Stimulated activated CD4-positive, alpha-beta T cell treated with anti-CD3 and anti-CD28 coated beads, Interleukin-12 subunit alpha, Interleukin-12 subunit beta, amount 100 ng/mL, for 48 hours (primary cell): ENCODE measurements around the gene DOC2B.
"Not testable (repeated sequence)": the region's sequence is repeated elsewhere in the genome, so short reads cannot be mapped to it uniquely, and the experiment has no call there.

ENCODE experiments used
- DNase-seq, 3 donors: peaks; one replicate each; pipeline ENCODE4 v3.0.0-alpha.2; 2020; ENCODE audit warnings: low read depth in 2 of 3, low spot score in 1 of 3

The DOC2B gene

GRCh38 chr17:193426-193810 is 12.0 kb upstream of the DOC2B start:
- no peak for DNase-seq

DNA sequence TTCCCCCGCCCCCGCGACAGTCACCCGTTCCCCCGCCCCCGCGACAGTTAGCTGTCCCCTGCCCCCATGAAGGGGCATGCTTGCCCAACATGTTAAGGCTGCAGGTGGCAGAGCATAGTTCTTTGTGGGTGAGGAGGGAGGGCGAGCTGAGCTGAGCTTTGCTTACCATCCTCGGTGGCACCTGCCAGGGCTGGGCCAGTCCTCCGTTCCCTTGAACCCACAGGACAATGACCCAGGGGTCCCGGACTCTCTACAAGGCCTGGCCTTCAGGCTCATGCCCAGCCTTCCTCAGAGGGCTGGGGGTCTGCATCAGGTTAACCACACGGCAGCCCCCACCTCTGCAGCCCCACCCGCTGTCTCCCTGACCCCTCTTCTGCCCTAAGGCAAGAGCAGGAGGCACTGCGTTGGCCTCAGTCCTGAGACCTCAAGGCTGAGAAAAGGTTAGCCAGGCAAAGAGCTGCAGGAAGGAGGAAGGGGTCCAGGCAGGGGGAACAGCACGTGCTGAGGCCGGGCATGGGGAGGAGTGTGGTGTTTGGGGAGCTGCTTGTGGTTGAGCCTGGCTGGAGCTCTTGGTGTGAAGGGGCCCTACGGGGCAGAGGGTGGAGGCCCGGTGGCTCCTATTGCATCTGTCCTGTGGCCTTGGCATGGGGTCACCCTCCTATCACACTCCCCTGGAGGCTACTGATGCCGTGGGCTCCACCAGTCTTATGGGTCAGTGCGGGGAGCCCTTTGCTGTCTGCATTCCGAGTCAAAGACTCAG is 11.4 kb upstream of the DOC2B start:
- DNase-seq = no peak

DNA sequence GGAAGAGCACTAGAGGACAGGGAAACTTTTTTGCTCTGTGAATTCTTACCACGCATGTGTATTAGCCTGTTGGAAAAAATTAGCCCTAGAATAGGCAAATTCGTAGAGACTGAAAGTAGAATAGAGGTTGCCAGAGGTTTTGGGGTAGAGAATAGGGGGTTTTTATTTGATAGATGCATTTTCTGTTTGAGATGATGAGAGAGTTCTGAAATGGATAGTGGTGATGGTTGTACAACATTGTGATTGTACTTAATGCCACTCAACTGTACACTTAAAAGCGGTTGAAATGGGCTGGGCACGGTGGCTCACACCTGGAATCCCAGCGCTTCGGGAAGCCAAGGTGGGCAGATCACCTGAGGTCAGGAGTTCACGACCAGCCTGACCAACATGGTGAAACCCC is 8.0 kb upstream of the DOC2B start:
- no peak for DNase-seq

- DNase-seq = no peak
Measured at GRCh38 chr17:187130-187529, 5.7 kb upstream of the DOC2B start.

DNA sequence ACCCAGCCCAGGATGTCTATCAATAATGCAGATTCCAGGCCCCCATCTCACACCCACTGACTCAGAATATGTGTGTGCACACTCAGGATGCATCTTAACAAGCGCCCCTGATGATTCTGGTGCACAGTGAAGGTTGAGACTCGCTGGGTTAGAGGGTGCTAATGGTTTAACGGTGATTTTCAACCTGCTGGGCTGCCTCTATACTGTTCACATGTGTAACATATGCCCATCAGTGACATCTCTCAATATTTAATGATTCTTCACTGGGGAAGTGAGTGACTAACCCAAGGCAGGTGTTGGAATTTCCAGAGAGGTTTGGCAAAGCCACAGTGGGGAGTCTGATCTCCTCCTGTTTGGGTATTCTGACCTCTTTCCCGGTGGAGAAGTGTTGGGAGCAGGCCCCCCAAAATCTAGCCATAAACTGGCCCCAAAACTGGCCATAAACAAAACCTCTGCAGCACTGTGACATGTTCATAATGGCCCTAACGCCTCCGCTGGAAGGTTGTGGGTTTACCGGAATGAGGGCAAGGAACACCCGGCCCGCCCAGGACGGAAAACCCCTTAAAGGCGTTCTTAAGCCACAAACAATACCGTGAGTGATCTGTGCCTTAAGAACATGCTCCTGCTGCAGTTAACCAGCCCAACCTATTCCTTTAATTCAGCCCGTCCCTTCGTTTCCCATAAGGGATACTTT is 4.1 kb upstream of the DOC2B start:
- peak; percentile 7 to 51 (median 27) for DNase-seq

- no peak for DNase-seq
Measured at GRCh38 chr17:183021-183420, 1.6 kb upstream of the DOC2B start.

DNA sequence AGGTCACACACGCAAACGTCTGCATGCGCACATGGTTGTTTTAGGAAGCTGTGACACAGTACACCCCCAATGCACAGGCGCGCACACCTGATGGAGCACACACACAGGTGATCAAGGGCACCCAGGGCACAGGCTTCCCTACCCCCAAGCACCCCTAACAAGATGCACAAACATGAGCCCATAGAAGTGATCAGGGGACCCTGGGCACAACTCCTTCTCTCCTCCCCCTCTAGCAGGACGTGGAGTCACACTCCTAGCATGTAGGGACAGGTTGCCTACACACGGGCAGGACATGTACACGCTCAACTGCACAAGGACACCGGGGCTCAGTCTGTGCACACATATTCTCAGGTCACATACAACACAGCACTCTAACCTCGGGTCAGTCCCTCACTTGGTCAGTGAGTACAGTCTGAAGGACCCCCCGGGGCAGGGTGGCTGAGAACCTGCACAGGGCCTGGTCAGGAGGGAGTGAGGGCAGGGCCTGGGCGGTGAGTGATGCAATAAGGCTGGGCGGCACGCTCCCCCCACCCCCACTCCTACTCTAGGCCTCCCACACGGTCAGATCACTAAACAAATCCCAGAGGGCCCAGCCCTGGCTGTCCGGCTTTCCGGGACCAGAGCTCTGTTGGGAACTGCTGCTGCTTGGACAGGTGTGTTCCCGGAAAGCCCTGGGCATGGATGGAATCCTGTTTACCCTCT is 751 bp upstream of the DOC2B start:
- DNase-seq = no peak

GRCh38 chr17:180381-181244 is 837 bp downstream of the DOC2B start:
- DNase-seq = no peak

DNA sequence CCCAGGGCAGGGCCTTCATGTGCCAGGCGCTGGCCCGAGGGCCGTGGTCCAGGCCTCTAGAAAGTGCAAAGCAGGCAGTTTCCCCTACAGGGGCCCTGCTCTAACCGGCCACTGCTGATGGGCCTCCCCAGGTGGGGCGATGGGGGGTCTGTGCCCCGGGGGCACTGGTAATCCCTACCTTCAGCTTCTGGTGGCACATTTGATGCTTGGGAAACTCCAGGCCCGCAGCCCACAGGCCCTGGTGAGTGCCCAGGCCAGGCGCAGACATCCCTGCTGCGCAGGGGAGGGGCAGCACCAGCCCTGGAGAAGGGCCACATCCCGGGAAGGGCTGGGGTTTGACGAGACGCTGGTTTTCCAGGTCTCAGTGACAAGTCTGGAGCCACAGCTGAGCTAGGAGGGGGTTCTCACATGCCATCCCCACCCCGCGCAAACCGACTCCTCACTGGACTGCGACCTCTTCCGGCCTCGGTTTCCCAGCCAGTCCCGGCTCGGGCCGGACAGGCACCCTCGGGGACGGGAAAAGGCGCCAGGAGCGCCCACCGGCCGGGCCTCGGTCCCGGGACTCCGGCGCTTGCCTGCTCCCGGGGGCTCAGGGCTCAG is 1.6 kb downstream of the DOC2B start:
- DNase-seq = no peak

DNA sequence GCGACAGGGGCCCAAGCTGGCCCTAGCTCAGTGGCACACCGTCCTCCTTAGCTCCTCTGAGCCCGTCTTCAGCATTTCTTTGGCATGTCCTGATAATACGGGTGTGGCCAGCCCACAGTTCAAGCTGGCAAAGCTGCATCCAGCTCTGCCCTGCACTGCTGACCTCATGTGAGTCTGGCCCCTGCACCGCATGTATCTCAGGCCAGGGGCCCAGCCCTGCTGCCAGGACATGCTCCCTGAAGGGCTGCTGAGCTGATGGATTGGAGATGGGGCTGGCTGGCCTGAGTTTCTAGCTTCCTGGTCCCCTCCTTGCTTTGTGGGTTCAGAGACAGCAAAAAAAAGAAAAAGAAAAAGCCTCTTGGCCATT is 2.4 kb downstream of the DOC2B start:
- DNase-seq = no peak

- DNase-seq = no peak
Measured at GRCh38 chr17:178292-179065, 3.0 kb downstream of the DOC2B start.

DNA sequence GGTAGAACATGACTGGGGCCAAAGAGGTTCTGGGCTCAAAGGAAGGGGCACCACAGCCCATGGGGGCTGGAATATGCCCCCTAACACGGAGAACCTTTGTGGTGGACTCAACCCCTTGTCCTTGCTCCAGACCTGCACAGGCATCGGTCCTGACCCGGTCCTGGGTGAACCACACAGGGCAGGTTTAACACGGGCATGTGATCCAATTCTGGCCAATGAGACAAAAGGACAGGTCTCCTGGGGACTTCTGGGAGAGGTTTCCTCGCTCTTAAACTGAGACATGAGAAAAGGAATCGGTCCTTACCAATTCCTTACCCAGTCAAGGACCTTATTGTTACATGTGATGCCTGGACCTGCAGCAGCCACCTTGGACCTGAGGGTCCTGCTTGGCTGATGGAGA is 3.7 kb downstream of the DOC2B start:
- DNase-seq = no peak

GRCh38 chr17:177155-177554 is 4.3 kb downstream of the DOC2B start:
- DNase-seq = no peak

- no peak for DNase-seq
Measured at GRCh38 chr17:173166-173911, 8.1 kb downstream of the DOC2B start.

GRCh38 chr17:172401-172800 is 9.0 kb downstream of the DOC2B start:
- DNase-seq = no peak

DNA sequence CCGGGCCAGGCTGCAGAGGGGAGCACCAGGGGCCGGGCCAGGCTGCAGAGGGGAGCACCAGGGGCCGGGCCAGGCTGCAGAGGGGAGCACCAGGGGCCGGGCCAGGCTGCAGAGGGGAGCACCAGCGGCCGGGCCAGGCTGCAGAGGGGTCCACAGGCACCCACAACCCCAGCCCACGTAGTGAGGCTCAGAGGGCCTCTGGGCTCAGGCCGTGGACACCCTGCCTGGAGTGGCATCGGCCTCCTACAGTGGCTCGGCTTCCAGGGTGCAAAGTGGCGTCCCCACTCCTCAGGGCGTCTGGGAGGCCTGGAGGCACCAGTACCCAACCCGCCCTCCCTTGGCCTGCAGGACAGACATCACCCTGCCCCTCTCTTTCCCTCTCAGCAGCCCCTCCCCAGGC is 9.6 kb downstream of the DOC2B start:
- DNase-seq = no peak

- DNase-seq = no peak
Measured at GRCh38 chr17:170130-170670, 11.2 kb downstream of the DOC2B start.

DNA sequence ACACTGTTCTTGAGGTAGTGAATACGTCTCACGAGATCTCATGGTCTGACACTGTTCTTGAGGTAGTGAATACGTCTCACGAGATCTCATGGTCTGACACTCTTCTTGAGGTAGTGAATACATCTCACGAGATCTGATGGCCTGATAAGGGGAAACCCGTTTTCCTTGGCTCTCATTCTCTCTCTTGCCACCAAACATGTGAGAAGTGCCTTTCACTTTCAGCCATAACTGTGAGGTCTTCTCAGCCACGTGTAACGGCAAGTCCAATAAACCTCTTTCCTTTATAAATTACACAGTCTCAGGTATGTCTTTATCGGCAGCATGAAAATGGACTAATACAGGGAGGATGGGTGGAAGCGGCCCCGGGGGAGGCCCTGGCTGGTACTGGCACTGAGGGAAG is 12.8 kb downstream of the DOC2B start:
- DNase-seq = not testable (repeated sequence)

DNA sequence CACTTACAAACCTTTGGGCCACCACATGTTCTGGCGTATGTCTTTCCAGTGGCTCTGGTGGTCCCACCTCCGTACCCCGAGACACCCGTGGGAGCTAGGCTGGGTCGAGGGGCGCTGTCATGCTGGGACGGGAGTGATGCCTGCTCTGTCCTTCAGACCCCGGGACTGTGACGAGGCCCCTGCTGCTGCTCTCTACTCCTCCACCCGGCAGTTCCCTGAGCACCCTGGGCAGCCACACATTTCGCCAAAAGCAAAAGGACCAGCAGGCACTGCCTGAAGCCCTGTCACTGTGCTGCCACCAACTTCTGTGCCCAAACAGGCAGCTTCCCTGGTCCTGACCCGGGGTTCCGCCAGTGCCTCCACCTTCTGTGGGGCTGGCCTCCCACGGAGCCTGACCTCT is 15.5 kb downstream of the DOC2B start:
- DNase-seq = no peak
